Stromal cell of bone marrow (primary cell): Measurements from ENCODE around the gene UFD1.
A peak's percentile ranks its signal among the peaks of the same experiment; 100 is the strongest.

Experiments used
- DNase-seq: peaks from one replicate; pipeline ENCODE4 v3.0.0-alpha.2; 2012; ENCODE audit warnings: low read depth

UFD1 gene

DNA sequence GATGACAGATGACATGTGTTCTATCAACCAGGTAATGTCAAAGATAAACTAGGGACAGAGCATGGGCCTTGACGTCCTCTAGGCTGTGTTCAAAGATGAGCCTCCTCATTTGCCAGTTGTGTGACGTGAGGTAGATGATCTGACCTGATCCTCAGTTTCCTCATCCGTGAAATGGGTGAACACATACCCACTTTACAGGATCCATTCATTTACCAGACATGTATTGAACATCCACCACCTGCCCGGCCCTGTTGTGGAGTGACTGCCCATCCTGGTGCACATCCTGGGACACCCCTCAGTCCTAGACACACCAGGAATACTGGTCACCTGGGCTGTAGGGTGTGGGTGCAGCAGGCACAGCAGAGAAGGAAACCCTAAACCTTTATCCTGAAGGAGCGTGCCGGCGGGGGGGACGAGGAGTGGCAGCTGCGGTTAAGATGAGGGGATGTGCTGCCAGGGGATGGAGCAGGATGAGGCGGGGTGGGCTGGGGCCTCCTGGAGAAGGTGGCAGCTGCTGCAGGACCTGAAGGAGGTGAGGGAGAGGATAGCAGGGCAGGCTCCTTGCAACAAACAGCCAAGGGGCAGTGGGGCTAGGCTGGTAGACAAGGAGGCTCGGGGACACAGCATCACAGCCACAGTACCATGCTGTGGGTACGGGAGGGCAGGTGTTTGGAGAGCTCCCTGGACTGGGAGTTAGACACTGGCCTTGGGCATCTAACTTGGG, 36.8 kb upstream of the UFD1 start:
- no peak for DNase-seq

DNA sequence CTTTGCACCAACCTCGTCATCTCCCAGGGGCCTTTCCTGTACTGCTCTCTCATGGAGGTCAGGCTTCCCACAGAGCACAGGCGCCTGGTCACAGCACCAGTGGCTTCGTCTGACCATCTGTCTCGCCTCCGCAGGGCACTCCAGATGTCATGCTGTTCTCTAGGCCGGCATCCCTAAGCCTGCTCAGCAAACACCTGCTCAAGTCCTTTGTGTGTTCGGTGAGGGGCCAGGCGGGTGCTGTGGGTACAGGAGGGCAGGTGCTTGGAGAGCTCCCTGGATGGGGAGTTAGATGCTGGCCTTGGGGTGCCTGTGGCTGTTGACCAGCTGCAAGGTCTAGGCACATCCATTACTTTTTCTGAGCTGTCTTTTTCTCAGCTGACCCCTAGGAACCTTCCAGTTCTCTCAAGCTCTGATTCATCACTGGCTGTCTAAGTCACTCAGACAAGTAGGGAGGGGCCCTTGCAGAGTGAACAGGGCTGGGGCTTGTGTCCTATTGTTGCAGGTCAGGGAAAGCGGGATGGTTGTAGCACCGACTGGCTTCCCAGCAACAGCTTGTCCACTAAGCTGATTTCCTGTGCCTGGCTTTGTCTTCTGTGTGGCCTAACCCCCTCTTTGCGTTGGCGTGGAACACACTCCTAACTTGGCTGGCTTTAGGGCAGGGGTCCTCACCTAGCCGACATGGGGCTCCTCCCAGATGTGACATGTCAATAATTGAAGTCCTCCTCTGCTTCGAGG, 36.0 kb upstream of the UFD1 start:
- no peak for DNase-seq

DNA sequence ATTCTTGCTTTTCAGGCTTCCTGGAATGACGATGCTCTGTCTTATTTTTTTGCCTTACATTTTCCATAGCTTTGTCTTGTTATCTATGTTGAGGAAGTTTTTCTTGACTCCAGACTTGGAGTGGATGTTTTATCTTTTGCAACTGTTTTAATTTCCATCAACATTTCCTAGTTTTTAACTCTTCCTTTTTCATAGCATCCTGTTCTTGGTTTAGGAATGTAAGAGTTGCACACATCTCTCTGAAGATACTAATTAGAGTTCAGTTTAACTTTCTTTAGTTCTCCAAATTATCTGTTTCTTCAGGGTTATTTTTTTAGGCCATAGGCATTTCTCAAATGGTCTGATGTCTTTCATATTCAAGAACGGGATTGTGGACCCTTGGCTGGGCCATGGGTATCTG, 34.8 kb upstream of the UFD1 start:
- DNase-seq = no peak

DNA sequence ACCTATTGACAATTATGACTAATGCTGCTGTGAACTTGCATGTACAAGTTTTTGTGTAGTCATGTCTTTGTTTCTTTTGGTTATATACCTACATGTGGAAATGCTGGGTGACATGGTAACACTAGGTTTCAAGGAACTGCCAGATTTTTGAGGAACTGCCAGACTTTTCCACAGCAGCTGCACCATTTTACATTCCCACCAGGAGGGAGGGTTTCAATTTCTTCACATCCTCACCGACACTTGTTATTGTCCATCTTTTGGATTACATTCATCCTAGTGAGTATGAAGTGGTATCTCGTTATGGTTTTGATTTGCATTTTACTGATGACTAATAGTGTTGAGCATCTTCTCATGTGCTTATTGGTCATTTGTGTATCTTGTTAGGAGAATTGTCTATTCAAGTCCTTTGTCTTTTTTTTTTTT, 31.9 kb upstream of the UFD1 start:
- DNase-seq = no peak

DNA sequence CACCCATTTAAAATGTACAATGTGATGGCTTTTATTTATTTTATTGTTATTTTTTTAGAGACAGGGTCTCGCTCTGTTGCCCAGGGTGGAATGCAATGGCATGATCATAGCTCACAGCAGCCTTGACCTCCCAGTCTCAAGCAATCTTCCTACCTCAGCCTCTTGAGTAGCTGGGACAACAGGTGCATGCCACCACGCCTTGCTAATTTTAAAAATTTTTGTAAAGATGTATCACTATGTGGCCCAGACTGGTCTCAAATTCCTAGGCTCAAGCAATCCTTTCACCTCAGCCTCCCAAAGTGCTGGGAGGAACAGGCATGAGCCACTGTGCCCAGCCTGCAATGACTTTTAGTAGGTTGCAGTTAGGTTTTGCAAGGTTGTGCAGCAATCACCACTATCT, 30.9 kb upstream of the UFD1 start:
- DNase-seq = no peak

DNA sequence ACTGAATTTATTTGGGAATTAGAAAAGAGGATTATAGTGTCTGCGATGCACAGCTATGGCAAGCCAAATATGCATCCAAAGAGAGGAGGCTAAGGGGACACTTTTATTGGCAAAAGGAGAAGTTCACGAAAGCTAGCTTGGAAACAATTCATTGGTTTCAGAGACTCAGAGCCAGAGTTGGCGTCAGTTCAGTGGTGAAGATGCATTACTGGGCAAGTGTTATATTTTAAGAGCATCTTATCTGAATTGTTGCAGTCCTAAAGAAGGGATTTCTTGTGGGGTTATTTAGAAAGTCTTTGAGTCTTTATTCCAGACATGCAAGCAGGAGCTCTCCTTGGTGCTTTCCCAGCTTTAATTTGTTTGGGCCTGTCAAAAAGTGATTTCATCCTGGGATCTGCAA, 30.2 kb upstream of the UFD1 start:
- DNase-seq = no peak

DNA sequence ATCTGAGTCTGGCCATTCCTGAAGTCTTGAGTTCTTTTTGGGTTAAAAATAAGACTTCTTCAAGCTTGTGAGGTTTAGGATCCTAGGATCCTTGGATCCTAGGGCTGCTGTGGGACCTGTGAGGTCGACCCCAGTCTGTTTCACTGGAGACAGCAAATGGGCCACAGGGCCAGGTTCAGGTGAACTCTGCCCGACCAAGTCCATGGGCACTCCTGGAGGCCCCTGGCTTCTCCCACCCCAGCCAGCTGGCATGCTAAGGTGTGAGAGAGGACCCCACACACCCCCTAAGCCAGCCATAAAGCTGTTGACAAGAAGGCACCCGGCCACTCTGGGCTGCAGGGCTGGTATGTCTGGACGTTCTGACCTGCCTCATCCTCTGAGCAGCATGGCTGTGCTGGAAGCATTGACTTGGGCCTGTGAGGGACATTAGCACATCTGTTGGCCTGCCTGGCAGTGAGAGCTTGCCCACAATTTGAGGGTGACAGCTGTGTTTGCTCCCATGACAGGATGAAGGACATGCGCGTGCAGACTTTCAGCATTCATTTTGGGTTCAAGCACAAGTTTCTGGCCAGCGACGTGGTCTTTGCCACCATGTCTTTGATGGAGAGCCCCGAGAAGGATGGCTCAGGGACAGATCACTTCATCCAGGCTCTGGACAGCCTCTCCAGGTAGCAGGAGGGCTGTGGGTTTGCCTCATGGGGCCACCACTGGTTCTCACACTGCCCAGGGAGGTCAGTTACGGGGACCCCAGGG, 29.2 kb upstream of the UFD1 start:
- DNase-seq = no peak

DNA sequence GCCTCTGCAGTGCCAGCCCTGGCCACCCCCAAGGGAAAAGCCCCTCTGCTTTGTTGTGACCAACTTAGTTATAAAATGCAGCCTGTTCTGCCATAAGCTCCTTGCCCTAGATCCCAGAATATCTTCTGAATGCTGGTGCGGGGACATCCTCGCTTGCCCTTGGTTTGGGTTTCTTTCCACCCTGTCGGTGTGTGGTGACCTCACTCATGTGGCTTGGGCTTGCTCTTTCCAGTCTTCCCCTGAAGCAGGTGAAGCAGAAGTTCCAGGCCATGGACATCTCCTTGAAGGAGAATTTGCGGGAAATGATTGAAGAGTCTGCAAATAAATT, 28.5 kb upstream of the UFD1 start:
- DNase-seq = no peak

DNA sequence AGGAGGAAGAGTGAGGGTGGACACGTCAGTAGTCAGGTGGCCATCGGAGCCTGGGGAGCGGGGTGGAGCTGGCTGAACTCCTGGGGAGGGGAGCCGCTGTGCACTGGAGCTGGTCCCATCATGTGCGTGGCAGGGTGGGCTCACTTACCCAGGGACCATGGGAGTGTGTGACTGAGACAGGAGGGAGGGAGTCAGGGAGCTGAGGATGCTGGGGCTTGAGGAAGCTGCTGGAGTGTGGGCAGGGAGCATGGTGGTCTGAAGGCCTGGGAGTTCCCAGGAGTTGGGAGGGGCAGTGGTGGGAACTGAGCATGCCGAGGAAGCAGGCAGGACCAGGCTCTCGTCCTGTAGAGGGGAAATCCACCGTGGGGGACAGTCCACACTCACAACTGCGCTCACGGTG, 27.2 kb upstream of the UFD1 start:
- no peak for DNase-seq

DNA sequence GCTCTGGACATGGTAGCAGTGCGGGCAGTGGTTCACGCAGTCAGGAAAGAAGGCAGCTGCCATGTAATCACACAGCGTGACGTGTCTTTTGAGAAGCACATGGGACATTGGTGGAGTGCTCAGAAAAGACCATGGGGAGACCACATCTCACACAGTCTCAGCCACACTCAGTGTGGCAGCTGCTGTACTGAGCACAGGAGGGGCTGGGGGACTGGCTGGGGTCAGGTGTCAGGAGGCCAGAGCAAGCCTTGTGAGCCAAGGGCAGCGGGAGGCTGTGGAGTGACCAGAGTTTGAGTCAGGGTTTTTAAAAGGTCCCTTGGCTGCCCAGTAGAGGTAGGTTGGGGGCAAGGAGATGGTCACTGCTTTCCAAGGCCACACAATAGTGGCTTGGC, 26.7 kb upstream of the UFD1 start:
- no peak for DNase-seq

DNA sequence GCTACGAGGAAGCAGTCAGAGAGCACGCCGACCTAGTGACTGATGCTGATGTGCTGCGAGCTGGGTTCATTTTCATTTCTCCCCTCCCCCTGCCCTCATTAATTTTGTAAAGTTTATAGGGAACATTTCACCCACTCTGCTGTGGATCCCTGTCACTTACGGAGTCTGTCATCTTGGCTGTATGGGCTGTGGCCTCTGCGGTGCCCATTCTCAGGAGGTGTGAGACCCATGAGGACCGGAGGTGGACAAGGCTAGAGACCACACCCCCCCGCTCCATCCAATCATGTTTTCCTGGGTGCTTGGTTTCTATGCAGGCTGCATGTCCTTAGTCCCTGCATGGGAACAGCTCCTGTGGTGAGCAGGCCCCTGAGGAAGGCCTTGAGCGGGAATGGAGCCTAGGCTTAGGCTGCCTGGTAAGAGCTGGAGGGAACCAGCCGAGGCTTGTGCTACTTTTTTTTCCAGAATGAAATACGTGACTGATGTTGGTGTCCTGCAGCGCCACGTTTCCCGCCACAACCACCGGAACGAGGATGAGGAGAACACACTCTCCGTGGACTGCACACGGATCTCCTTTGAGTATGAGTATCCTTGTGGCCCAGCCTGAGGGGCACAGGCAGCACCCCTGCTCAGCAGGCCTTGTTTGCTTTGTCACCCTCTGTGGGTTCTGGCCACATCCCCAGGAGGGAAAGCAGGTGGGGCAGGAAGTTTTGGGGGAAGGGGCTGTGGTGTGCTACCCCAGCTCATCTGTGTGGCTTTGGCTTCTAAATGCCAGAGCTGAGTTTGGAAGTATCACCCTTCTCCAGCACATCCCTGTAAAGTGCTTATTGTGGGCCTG, 26.1 kb upstream of the UFD1 start:
- no peak for DNase-seq

DNA sequence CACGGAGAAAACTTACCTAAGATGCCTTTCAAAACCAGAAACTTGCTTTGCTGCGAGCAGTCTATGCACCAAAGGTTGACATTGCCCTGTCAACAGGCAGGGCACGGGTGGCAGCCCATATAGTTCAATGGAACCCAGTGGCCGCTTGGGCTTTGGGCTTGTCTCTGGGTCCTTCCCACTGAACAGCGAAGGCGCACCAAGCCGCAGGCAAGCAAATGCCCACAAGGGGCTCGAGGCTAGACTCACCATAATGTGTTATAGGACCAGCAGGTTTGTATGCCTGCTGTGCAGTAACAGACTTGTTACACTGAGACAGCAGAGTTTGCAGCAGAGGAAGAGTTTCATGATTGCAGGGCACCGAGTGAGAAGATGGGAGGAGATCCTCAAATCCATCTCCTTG, 24.9 kb upstream of the UFD1 start:
- DNase-seq = no peak

DNA sequence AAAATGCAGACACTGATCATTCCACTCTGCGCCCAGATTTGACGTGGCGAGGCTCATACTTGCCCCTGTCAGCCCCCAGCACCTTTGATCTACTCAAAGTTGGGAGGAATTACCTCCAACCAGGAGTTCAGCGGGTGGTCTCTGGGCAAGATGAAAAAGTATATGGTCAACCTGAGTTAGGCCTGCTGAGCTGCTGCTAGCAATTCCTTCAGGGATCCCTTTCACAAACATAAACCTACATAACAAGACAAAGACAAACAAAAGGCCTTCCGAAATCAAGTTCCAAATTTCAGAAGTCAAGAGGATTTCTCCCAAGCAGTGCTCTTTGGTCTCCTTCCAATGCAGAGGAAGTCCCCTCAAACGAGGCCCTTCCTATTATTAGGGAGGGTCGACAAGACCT, 24.4 kb upstream of the UFD1 start:
- DNase-seq = no peak

DNA sequence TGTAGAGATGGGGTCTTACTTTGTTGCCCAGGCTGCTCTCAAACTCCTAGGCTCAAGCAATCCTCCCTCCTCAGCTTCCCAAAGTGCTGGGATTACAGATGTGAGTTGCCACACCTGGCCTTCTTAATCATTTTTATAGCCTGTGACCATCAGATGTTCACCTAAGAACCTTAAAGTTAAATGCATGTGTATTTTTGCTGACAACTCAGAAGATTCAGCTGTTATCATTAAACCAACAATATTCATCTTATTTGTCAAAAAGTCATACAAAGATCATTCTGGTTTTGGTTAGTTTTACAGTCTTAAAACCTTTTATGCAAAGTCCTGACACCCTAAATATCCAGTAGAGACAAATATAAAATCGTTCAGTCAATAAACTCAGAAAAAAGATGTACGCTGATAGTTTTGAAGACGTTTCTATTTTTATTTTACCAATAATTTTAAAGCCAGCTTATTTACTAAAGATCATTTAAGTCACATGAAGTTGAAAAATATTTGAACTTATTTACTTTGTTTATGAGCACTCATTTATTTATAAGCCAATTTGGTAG, 23.0 kb upstream of the UFD1 start:
- no peak for DNase-seq

DNA sequence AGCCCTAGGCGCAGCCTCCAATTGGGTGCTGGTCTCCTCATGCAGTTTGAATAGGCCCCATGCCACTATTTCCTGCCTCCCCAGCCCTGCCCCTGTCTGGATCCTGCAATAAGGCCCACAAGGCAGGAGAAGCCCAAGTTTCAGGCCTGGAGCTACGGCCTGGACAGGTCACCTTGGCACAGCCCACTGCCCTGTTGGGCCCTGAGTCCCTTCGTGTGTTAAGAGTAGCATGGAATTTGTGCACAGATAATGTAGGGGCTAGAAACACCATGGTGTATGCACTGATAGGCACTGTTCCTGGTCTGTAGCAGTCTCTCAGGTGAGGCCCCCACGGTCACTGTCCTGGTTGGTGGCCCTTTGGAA, 20.9 kb upstream of the UFD1 start:
- no peak for DNase-seq

DNA sequence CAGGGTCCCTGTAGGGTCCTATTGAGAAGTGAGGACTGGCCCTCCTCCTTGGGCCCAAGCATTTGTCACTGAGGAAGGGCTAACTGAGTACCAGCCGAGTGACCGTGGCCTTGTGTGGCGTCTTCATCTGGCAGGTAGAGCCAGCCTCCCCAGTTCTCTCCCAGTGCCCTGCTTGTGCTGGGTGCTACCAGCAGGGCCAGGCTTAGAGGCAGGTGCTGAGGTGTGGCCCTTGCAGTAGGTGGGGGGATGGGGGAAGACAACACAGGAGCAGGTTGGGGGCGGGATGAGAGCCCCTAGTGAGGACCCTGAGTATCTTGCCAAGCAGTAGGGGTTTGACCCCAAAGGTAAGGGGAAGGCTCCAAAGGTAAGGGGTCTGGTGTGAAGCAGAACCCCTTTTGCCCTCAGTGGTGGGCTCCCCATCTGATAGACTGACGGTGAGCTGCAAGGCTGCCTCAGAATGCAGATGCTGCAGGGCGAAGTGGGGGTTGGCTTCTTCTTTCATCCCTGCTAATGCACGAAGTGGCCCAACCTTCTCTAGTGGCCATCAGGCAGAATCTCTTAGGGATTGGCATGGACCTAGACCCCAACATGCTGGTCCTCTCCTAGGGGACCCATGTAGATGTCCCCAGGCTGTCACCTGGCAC, 20.4 kb upstream of the UFD1 start:
- DNase-seq = no peak

DNA sequence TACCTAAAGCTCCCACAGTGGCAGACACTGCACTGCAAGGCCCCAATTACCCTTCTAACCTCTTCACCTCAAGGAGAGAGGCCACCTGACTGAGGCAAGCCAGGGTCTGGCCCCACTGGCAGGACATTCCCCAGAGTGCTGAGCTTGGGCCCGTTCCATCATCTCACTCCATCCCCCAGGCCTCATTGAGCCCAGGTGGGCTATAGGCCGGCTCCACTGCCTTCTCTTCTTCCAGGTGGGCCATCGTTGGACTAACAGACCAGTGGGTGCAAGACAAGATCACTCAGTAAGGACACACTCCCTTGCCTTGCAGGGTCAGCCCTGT, 19.8 kb upstream of the UFD1 start:
- no peak for DNase-seq

DNA sequence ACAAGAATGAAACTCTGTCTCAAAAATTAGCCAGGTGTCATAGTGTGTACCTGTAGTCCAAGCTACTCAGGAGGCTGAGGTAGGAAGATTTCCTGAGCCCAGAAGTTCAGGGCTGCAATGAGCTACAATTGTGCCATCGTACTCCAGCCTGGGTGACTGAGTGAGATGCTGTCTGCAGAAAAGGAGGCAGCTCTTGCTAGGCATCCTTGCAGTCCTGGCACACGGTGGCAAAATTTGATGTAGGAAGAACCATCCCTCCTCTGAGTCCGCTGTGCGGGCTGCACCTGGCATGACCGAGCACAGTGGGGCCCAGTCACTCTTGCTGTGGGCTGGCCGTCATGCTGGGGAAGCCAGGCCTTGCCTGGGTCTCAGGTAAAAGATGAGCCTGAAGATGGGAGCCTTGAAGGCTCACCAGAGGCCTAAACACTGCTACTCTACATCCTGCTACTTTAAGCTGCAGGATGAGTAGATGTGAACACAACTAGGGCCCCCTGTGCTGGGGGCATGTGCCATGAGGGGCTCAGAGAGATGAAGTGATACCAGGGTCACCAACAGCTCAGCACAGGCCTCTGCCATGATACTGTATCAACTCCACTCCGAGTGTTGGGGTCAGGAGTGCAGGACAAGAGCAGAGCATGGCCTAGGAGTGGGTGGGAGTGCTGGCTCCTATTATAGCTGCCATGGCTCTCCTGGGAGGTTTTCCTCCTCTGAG, 19.3 kb upstream of the UFD1 start:
- DNase-seq = no peak

DNA sequence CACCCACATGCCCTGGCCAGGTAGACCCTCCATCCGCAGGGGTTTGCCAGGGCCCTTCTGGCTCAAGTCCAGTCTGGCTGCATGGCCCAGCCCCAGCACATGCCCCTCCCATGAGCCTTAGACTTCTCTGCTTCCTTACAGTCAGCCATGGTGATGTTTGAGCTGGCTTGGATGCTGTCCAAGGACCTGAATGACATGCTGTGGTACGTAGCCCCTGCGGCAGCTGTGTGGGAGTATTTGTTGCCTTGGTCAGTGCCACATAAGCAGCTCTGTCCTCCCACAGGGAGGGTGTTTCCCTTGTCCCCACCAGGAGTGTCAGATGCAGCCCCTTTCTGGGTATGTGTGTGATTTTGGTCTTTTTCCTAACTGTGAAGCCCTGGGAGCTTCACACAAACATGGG, 18.3 kb upstream of the UFD1 start:
- DNase-seq = peak; percentile 62

DNA sequence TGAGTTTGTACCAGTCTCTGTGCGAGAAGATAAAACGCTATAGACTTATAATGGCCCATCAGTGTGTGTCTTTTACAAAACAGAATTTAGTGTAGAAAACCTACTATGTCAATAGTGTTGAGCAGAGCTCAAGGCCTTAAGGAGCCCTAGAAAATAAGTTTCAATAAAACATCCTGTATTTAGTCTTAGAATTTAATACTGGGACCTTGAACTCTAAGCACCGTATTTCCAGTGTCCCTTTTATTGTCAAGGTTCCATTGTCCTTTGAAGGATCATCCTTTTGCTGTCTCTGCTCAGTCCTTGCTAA, 17.3 kb upstream of the UFD1 start:
- no peak for DNase-seq

DNA sequence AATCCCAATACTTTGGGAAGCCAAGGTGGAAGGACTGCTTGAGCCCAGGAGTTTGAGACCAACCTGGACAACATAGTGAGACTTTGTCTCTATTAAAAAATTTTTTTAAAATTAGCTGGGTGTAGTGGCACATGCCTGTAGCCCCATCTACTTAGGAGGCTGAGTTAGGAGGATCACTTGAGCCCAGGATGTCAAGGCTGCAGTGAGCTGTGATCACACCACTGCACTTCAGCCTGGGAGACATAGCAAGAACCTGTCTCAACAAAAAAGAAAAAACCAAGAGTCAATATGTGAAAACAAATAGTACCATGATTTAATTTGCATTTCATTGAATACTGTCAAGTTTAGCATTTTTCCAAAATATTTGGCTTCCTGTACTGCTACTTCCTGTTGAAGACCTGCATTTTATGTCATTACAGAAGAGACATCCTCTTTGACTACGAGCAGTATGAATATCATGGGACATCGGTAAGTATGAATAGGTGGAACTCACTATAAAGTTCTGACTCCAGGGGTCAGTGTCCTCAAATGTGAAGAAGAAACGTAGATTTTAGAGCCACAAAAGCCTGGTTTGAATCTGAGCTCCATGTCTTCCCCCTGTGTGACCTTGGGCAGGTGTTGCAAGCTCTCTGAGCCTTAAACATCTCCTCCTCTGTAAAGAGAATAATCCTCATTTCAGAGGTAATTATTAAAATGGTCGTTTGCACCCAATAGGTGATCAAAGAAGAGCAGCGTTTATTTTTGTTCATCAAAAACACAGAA, 16.8 kb upstream of the UFD1 start:
- DNase-seq = no peak
